OCI-M2 (cell line): ENCODE measurements around the gene FAM131C.
"Not testable (repeated sequence)": the region's sequence is repeated elsewhere in the genome, so short reads cannot be mapped to it uniquely, and the experiment has no call there.

Source experiments
- DNase-seq: peaks from one replicate; lab custom pipeline; 2025; ENCODE audit not compliant: unreplicated experiment; lab: John Stamatoyannopoulos, UW

Gene FAM131C

DNA sequence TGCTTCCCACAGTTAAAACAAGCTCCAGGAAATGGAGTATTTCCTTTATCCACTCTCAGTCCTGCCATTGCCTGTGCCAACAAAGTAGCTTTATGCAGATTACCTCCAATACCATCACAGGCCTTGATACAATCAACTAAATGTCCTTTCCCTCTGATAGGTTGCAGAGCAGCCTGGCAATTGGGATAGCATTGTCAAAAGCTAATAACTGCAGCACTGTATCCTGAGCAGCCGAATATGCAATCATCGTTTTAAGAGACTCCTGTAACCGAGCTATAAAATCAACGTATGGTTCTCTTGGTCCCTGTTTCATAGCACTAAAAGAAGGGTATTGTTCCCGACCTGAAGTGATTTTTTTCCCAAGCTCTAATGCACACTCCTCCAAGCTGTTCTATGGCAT lies 33.6 kb upstream of the FAM131C start:
- not testable (repeated sequence) for DNase-seq

DNA sequence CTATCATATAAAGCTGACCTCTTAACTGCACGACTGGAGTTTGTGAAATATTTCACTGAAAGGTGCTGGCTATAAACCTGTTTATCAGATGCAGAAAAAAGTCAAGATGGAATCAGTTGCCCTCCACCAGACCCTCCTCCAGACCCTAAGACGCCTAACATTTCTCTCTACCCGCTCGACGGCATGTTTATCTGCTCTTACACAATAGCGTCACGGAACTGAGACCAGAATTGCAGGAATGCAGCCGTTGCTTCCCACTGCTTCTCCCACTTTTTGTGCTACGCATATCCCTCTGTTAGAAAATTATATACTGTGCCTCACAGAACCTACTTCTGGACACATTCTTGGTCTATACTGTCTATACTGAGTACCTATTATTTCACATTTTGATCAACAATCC lies 28.2 kb upstream of the FAM131C start:
- no peak for DNase-seq

DNA sequence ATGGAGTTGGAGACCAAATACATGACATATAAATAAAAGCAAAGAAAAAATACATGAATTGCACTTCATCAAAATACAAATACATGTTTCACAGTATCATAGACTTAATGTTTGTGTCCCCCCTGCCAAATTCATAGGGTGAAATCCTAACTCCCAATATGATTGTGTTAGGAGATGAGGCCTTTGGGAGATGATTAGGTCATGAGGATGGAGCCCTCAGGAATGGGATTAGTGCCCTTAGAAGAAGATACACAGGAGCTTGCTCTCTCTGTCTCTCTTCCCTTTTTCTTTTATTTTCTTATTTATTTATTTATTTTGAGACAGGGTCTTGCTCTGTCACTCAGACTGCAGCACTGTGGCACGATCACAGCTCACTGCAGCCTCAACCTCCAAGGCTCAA lies 26.0 kb upstream of the FAM131C start:
- DNase-seq, result no peak

DNA sequence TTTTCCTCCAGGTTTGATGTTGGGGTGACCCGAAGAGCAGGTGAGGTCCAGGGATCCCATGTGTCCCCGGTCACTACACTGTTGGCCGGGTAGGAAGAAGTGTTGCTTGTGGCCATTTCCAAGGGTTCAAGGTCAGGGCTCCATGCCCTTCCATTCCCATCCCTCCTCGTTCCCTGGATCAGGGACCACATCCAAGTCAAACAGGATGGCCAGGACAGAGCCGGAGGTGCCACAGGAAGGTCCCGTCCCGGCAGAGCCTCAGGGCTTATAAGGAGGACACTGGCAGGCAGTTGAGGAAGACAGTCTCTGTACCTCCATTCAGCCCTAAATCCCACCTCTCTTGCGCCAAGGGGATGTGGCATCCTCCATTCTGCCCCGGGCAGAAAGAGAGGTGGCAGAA lies 22.0 kb upstream of the FAM131C start:
- DNase-seq, result no peak

DNA sequence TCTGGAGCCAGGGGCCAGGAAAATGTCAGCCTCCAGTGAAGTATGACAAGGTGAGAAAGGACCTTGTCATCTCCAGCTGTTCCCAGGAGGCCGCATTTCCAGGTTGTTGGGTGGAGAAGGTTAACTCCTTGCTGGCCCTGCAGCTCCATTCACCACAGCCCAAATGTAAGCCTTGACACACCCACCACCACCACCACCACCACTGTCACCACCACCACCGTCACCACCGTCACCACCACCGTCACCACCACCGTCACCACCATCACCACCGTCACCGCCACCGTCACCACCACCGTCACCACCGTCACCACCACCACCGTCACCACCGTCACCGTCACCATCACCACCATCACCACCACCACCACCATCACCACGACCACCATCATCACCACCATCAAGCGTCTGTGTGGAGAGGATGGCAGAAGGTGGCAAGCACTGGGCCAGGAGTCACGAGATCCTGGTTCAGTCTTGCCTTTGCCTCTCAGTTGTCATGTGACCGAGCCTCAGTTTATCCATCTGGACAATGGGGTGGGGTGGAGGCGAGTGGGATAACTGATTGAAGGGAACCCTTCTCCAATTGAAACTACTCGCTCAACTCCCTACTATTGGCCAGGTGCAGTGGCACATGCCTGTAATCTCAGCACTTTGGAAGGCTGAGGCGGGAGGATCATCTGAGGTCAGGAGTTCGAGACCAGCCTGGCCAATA lies 21.2 kb upstream of the FAM131C start:
- no peak for DNase-seq

DNA sequence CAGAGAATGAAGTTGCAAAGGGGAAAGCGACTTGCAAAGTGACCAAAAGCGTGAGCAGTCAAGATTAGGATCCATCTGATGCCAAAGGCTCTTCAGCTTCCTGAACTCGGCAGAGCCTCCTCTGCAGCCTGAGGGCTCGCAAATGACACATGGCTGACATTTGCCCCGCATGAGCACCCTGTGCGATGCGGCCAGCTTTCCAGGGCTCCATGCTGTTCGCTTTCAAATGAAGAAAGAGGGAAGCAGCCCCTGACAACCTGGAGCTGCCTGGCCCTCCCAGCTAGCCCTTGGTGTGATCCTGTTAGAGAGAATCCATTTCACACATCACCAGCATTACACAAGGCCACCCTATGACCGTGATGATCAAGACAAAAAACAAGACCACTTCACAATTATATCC lies 20.2 kb upstream of the FAM131C start:
- no peak for DNase-seq

DNA sequence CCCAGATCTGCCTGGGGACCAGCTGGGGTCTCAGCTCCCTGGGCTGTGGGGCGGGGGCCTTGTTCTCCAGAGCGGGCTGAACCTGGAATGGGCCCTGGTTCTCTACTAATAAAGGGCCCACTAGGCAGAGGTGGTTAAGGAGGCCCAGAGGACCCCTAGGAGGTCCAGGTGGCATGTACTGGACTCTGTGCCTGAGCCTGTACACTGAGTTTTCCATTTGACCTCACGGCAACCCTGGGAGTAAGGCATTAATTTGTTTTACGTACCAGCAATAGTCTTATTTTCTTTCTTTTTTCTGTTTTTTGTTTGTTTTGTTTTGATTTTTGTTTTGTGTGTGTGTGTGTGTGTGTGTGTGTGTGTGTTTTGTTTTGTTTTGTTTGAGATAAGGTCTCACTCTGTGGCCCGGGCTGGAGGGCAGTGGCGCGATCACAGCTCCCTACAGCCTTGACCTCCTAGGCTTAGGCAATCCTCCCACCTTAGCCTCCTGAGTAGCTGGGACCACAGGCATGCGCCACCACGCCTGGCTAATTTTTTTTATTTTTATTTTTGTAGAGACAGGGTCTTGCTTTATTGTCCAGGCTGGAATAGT lies 19.6 kb upstream of the FAM131C start:
- no peak for DNase-seq

DNA sequence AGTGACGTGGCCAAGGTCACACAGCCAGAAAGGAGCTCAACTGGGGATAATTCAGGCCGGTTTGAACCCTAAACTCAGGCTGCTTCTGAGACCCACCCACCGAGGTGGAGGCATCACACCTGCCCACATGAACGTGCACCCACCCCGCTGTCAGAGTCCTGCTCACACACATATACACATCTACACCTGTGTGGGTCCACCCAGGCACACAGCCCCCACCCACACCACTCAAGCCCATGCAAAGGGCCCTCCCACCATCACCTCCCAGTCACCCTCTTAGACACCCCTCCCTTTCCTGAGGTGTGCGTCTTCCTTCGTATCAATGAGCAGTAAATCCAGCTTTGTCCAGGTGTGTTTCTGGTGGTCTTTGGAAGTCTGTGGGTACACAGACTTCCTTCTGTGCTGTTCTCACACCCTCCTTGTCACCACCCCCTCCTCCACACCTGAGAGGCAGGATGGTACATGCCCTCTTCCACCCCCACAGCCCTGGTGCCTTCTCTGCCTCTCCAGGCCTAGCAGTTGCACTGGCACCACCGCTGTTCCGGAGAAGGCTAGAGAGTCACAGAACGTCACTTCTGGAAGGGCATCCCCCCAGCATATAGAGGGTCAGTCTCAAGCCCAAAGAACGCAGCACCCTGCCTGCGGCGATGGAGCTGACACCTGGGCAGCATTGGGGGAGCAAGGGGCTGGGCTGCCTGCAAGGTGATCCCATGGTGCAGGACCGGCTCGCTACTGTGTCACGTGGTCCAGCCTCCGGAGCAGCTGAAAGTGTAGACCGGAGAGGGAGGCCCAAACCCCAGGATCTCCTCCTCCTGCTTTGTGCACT lies 18.9 kb upstream of the FAM131C start:
- DNase-seq, result no peak

DNA sequence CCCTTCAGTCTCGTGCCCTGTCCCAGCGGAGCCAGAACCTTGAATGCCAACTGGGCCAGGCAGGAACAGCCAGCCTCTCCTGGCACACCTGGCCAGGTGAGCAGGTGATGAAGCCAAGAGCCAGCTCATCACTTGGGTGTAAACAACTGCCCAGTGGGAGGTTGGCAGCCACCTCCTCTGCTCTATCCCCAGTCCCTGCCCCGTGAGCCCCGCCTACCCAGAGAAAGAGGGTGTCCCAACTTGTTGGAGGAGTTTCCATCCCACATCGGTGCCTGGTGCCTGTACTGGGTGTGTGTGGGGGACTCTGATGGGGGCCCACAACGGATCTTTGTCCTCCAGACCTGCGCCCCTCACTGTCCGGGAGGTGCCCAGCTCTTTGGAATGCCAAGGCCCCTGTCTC lies 17.8 kb upstream of the FAM131C start:
- DNase-seq, result no peak

DNA sequence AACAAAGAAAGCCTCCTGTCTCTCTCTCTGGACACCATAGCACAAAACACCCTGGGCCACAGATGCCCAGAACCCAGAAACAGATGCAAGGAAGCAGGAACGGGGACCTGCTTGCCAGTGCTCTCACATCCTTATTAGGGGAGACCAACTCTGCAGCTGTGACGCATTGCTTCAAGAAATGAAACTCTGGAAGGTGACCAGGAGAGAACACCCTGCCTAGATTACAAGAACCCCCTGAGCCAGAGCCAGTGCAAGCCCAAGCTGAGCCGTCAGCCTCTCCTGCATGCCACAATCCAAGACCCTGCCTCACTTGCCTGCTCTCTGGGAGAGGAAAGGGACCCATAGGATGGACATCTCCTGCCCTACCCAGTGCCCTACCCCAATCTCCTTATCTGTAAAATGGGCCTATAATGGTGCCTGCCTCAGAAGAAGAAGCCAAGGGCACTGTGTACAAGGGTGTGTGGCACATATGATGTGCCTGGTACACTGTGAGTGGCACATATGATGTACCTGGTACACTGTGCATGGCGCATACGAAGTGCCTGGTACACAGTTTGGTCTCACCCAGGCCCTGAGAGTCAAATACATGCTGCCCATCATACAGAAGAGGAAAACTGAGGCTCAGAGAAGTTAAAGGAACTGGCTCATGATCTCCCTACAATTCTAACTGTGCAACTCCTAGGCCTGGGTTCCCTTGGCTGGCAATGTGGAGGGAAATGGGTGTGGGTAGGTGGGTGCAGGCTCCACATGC lies 16.8 kb upstream of the FAM131C start:
- DNase-seq, result no peak

DNA sequence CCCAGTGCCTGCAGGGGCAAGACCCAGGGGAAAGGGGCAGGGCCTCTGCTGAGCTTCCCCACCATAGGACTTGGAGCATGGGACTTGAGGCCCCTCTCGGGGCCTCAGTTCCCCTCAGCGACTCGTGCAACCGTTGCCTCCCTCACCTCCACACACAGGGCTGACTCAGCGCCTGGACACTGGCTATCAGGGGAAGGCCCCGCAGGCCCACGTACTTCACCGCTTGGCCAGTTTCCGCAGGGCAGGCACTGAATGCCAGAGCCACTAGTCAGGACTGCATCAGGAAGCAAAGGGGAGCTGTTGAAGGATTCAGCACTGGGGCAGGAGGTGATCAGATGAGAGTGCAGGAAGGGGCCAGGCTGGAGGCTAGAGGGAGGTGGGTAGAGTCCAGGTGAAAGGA lies 15.5 kb upstream of the FAM131C start:
- no peak for DNase-seq

DNA sequence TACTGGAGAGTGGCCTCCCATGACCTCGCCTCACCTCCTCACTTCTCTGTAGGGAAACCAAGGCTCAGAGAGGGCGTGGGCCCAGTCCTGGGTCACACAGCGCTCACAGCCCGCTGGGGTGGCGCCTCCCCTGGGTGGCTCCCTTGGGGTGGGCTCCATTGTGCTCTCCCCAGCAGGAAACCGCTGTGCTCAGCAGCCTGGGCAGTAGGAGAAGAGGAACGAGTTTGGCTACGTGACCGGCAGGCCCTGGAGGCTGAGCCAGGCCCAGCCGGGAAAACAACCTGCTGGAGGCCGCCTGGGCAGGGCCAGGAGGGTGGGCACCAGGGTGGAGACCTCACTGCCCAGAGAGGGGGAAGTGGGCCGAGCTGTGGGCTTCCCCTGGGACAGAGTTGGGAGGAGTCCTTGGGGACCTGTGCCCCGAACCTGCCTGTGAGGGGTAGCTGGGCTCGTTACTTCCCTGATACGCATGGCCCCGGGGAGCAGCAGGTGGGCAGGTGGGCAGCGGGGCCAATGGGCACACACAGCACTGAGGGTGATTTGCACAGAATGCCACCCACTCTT lies 15.0 kb upstream of the FAM131C start:
- no peak for DNase-seq

DNA sequence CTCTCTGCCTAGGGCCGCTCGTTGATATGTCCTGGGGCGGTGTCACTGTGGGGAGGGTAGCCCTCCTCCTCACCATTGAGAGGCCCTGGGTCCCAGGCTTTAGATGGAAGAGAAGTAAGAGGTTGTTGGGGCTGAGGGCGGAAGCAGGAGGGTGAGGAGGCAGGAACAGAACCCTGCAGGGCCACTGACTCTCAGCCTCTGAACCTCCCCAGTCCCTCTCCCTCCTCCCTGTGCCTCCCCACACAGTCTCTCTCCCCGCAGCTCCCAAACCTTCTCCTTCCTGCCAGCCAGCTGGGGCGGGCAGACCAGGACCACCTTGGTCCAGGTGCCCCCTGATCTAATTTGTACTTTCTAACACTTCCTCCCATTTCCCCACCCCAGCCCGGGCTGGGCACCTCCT lies 14.3 kb upstream of the FAM131C start:
- no peak for DNase-seq

DNA sequence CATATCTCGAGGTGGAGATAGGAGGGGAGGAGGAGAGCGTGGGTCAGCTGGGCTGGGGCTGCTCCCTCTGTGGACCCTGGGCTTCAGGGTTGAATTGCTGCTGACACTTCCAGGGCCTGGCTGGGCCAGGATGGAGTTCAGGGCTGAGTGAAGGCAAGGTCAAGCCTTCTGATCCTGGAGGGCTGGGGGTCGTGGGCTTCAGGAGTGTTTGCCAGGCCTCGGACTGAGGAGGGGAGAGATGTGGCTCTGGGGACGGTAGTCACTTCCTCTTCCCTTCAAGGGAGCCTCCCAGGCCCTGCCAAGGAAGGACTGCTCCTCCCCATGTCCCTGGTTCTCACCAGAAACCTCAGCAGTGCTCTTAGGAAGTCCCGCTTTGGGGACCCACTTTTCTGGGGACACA lies 12.1 kb upstream of the FAM131C start:
- no peak for DNase-seq

DNA sequence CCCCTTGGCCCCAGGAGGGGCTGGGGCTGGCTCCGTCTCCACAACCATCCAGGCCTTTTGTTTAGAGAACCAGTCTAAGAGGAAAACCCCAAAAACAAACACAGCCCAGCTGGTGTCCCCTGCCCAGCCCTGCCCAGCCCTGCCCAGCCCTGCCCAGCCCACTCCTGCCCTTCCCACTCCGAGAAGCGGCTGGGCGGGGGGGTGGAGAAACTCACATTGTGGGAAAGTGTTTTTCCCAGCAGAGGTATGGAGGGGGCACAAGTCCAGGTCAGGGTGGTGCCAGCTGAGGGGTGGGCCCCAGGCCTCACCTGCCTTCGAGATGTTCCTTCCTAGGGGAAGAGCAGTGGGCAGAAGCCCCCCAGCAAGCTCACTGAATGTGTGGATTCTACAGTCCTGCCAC lies 10.0 kb upstream of the FAM131C start:
- no peak for DNase-seq

DNA sequence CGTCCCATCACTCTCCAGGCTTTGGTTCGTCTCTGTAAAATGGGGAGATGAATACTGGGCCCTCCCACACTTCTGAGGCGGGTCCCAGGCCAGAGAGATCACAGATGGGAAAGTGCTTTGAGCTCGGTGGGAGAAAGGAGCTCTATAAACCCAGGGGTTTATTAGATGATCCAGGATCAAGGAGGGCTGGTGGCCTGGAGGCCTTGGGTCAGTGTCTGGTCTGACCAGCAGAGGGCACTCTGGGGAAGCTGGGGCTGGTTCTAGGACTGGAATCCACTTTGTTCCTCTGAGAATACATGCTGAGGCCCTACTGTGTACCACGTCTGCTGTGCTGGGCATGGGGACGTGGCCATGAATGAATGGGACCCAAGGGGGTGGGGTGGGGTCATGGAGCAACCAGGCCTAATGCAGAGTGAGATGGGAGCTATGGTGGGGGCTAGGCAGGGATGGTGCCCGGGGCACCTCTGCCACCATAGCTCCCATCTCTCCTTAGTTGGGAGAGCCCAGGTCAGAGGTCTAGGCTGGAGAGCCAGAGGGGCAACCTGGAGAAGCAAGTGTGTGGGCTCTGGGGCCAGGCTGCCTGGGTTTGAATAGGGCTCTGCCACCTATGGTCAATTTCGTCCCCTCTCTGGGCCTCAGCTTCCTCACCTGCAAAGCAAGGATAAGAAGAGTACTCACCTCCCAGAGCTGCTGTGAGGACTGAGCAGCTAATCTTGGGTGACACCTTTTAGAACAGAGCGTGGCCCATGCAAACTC lies 9.0 kb upstream of the FAM131C start:
- peak; percentile 31 for DNase-seq

DNA sequence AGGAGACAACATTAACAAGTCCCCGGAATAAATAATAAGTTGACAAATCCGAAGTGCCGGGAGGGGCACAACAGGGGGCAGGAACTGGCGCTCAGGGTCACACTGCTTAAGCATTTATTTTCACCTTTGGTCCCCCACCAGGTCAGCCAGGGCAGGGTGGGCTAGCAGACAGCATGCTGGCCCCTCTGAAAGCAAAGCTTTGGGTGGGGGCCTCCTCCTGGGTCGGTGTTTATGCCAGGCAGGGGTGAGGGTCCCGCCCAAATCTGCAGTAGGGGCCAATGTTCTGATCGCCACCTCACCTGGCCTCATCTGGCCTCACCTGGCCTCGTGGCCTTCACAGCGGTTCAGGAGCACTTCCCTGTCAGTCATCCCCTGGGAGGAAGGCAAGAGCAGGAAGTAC lies 8.2 kb upstream of the FAM131C start:
- no peak for DNase-seq

DNA sequence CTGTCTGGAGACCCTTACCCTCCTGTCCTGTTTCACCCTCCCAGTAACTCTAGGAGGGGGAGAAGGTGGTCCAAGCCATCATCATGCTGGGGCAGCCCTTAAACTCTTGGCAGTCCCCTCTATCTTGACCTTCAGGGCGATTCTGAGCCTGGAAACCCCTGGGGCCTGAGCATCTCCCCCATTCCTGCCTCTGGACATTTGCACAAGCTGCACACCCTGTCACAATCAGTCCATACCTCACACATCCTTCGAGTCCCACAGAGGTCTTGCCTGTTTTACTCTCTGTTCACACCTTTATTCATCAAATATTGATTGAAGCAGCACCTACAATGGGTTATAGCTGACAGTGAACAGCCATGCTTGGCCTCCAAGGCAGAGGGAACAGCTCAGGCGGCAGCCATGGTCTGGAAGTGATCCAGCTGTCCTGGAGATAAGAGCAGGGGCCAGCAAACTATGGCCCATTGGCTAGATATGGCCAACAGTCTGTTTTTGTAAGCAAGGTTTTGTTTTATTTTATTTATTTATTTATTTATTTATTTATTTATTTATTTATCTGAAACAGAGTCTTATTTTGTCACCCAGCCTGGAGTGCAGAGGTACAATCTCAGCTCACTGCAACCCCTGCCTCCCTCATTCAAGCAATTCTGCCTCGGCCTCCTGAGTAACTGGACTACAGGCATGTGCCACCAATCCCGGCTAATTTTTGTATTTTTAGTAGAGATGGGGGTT lies 7.1 kb upstream of the FAM131C start:
- no peak for DNase-seq

DNA sequence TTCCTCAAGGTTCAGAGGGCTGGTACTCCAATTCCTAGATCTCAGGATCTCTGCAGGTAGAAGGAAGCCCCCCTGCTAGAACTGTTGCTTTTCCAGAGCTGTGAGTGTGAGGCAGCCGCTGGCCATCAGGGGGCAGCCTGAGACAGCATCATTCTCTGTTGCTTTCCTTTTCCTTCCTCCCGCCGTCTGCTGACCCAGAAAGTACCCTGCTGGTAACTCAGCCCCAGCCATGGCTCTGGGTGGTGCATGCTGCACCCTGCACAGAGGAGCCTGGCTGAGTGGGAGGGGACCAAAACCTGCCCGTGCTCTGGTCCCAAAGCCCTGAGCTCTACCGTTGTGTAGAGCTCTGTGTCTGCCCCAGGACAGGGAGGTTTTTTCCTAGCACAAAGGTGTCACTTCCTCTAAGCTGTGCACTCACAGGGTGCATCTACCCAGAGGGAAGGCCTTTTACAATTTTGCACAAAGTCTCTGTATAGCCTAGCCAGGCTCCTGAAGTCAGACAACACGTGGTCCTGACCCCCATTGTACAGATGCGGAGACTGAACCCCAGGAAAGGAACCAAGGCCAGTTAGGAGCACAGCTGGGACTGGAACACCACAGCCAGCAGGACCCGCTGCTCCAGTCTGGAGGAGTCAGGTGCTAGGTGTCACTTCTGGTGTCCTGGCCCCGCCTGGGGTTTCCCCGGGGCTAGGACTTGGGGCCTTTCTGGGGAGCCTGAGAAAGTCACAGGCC lies 5.6 kb upstream of the FAM131C start:
- peak; percentile 40 for DNase-seq
